ENCODE data around the gene ATRAID.

DNA sequence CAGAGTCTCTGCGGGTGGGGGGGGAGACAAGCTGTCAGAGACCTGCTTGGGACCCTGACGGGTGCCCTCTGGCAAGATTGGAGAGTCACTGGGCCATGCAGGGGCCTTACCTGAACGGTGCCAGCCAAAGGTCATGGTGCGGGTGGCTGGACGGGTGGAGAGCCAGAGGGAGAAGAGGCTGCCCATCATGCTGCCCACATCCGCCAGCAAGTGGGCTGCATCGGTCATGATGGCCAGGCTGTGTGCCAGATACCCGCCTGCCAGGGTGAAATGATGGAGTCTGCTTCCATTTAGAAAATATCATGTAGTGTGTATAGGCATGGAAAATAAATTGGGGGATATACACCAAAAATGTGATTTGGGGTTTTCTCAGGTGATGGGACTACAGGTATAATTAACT is 46.2 kb downstream of the ATRAID start:
- no peak for TF ChIP-seq CTCF (IDR thresholded peaks at IDR 0.05)
- no peak for TF ChIP-seq POLR2A (IDR thresholded peaks at IDR 0.05)

Data from ovary (tissue), 3 donors.